Esophagus squamous epithelium (tissue), 5 donors: ENCODE measurements around the gene CFAP65. TPM values are rescaled to one million over a fixed set of nuclear protein-coding genes. Genes with fewer than 3 reads are reported as not detected.

ENCODE experiments used
- DNase-seq: peaks from one replicate; lab custom pipeline; 2025; lab: John Stamatoyannopoulos, UW
- H3K27ac ChIP-seq, 4 donors: fragments of 200-600 bp; sonication (generic); one replicate each; pipeline ENCODE4 v1.5.1; 2016 to 2019; ENCODE audit warnings: mild to moderate bottlenecking in 1 of 4
- H3K27me3 ChIP-seq, 4 donors: fragments of 200-600 bp; sonication (generic); 1 replicate in 3 of 4; 2 replicates in 1 of 4; pipeline versions ENCODE4 v1.5.1 to v1.6.0; 2017 to 2021; ENCODE audit warnings: antibody characterized with exemption in 1 of 4
- H3K36me3 ChIP-seq, 3 donors: fragments of 200-600 bp; sonication (generic); one replicate each; pipeline ENCODE4 v1.5.1; 2016 to 2019
- H3K4me1 ChIP-seq, 3 donors: fragments of 200-600 bp; sonication (generic); one replicate each; pipeline ENCODE4 v1.5.1; 2017 to 2019
- H3K4me3 ChIP-seq, 4 donors: fragments of 200-600 bp; sonication (generic); 1 replicate in 3 of 4; 2 replicates in 1 of 4; pipeline ENCODE4 v1.5.1; 2016 to 2019; ENCODE audit warnings: mild to moderate bottlenecking in 2 of 4, moderate library complexity in 1 of 4
- H3K9me3 ChIP-seq, 3 donors: fragments of 200-600 bp; sonication (generic); one replicate each; pipeline ENCODE4 v1.5.1; 2016 to 2019
- POLR2A ChIP-seq, 4 donors: fragments of 450-650 bp; IDR thresholded peaks; one replicate each; pipeline ENCODE4 v1.6.1; 2017; ENCODE audit warnings: antibody characterized with exemption in 4 of 4, mild to moderate bottlenecking in 4 of 4, moderate library complexity in 3 of 4
- WGBS, 2 donors: methylation state at CpG; one replicate each; pipeline ENCODE4 v1.1.5; 2018; 5-methylcytosine and 5-hydroxymethylcytosine counted together
- intact Hi-C: fragments of 100-400 bp; cut with DNase I; formaldehyde crosslinking; loops from one replicate; pipeline ENCODE4 v1.15.0; 2022
- total RNA-seq, 4 donors: library from RNA; depleted of rRNA; stranded (reverse); fragments of >200 nt; gene quantifications; one replicate each; pipeline ENCODE4 v1.1.0, GENCODE V29; 2016
- TF ChIP-seq, protein P1 (sequence below), 6 experiments: fragments of 450-650 bp in 4 of 6; fragments of 200-600 bp in 2 of 6; sonication (generic) in 2 of 6; IDR thresholded peaks; one replicate each; pipeline ENCODE4 v1.5.1; 2016 to 2019; ENCODE audit warnings: antibody characterized with exemption in 6 of 6, mild to moderate bottlenecking in 4 of 6, moderate library complexity in 4 of 6
- donor health status: DM: yes; HTN: yes; CAD: no.

The CFAP65 gene, protein sequence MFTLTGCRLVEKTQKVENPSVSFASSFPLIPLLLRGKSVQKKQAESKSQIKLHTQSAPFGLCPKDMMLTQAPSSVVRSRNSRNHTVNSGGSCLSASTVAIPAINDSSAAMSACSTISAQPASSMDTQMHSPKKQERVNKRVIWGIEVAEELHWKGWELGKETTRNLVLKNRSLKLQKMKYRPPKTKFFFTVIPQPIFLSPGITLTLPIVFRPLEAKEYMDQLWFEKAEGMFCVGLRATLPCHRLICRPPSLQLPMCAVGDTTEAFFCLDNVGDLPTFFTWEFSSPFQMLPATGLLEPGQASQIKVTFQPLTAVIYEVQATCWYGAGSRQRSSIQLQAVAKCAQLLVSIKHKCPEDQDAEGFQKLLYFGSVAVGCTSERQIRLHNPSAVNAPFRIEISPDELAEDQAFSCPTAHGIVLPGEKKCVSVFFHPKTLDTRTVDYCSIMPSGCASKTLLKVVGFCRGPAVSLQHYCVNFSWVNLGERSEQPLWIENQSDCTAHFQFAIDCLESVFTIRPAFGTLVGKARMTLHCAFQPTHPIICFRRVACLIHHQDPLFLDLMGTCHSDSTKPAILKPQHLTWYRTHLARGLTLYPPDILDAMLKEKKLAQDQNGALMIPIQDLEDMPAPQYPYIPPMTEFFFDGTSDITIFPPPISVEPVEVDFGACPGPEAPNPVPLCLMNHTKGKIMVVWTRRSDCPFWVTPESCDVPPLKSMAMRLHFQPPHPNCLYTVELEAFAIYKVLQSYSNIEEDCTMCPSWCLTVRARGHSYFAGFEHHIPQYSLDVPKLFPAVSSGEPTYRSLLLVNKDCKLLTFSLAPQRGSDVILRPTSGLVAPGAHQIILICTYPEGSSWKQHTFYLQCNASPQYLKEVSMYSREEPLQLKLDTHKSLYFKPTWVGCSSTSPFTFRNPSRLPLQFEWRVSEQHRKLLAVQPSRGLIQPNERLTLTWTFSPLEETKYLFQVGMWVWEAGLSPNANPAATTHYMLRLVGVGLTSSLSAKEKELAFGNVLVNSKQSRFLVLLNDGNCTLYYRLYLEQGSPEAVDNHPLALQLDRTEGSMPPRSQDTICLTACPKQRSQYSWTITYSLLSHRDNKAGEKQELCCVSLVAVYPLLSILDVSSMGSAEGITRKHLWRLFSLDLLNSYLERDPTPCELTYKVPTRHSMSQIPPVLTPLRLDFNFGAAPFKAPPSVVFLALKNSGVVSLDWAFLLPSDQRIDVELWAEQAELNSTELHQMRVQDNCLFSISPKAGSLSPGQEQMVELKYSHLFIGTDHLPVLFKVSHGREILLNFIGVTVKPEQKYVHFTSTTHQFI (N-terminal part only)
- under 1 TPM in 1 of 4 donors, not detected in 3; 0.19 TPM for total RNA-seq

DNA sequence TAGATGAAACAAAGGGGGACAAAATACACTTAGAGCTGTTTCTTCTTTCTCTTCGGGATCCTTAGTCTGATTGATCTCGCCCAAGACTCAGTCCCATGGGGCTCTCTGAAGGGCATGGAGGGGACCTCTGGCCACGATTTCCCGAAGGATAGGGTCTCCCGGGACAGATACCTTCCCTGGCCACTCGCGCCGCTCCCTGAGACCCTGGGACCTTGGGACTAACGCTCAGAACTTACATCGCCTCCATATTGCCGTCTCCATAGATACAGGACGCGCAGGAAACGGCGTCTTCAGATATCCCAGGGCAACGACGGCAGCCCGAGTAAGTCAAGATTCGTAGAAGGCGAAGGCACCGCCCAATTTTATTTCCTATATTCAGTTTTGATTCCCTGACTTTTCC lies at the start of gene CFAP65:
Gene CFAP65 (minus strand): TSS at position 265 of the 400 bp plus-strand sequence. CDS start 2,468 bp downstream, outside the sequence.
- Histone ChIP-seq H3K4me3 (peak within 1 kb of the TSS in 1 of 4 donors; percentile 4), H3K36me3 (no peaks in the 10 kb centered on the region), H3K9me3 (no peaks in the 10 kb centered on the region), H3K27ac (no peak within 1 kb of the TSS), H3K27me3 (peaks cover 0 to 99% (median 10%) of the 10 kb centered on the region in 4 donors), H3K4me1 (peaks cover 0 to 5% (median 0%) of the 10 kb centered on the region in 3 donors)
- WGBS, 2 donors: 2 to 8% methylated on average over 11 to 15 of the region's 21 CpGs
- intact Hi-C loops: no loop called here
- TF ChIP-seq POLR2A (IDR thresholded peaks at IDR 0.05): no peak
- no peak for DNase-seq

DNA sequence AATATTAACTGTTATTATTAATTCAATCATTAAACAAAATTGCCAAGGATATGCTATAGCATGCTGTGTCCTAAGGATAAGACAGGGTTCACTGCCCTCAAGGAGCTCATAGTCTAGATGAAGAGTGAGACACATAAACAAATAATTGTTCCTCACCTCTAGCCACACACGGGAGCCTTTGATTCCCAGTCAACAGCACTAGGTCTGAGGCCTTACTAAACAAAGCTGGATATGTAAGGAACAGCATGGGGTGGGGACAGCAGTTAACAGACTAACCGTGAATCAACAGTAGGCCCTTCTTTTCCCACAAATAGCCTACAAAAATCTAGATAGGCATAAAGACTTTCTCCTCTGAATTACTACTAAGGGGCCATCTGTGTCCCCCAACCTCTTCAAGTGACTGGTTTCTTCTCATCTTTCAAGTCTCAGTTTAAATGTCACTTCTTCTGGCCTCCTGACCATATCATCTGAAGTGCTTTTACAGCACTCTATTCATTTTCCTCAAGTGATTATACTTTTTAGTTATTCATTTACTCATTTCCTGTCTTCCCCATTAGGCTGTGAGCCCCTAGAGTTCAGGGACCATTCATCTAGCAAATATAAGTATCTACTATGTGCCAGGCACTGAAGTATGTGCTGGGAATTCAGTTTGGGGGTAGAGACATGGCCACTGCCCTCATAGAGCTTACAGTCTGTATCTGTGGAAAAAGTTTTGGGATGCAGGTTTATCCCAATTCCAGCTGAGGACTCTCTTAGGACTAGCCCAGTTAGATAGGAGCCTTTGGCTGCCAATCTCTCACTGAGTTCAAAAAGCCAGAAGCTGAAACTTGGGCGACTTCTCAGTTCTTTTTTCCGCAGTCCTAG lies 49.4 kb upstream of the CFAP65 start:
- 76 to 79% methylated on average over 4 of the region's 4 CpGs for WGBS, 2 donors
- Histone ChIP-seq H3K9me3 (no peaks in the 10 kb centered on the region), H3K4me1 (no peaks in the 10 kb centered on the region), H3K27ac (no peak overlapping the region), H3K36me3 (no peaks in the 10 kb centered on the region), H3K4me3 (no peak overlapping the region), H3K27me3 (no peaks in the 10 kb centered on the region)
- DNase-seq: no peak
- intact Hi-C loops: no loop called here
- TF ChIP-seq POLR2A (IDR thresholded peaks at IDR 0.05): no peak
- TF ChIP-seq, protein P1, sequence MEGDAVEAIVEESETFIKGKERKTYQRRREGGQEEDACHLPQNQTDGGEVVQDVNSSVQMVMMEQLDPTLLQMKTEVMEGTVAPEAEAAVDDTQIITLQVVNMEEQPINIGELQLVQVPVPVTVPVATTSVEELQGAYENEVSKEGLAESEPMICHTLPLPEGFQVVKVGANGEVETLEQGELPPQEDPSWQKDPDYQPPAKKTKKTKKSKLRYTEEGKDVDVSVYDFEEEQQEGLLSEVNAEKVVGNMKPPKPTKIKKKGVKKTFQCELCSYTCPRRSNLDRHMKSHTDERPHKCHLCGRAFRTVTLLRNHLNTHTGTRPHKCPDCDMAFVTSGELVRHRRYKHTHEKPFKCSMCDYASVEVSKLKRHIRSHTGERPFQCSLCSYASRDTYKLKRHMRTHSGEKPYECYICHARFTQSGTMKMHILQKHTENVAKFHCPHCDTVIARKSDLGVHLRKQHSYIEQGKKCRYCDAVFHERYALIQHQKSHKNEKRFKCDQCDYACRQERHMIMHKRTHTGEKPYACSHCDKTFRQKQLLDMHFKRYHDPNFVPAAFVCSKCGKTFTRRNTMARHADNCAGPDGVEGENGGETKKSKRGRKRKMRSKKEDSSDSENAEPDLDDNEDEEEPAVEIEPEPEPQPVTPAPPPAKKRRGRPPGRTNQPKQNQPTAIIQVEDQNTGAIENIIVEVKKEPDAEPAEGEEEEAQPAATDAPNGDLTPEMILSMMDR (IDR thresholded peaks at IDR 0.05): no peak

DNA sequence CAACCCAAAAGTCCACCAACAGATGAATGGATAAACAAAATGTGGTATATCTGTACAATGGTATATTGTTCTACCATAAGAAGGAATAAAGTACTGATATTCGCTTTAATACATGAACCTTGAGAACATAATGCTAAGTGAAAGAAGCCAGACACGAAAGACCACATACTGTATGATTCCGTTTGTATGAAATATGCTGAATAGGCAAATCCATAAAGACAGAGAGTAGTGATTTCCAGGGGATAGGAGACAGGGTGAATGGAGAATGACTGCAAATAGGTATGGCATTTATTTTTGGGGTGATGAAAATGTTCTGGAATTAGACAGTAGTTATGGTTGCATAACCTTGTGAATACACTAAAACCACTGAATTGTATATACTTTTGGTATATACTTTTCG lies 48.0 kb upstream of the CFAP65 start:
- intact Hi-C loops: no loop called here
- no peak overlapping the region for H3K4me3 ChIP-seq
- no peak overlapping the region for H3K27ac ChIP-seq
- DNase-seq: no peak
- no peaks in the 10 kb centered on the region for H3K36me3 ChIP-seq
- WGBS, 2 donors: 95% methylated on average over 4 of the region's 4 CpGs
- H3K4me1 ChIP-seq: no peaks in the 10 kb centered on the region
- no peaks in the 10 kb centered on the region for H3K9me3 ChIP-seq
- H3K27me3 ChIP-seq: no peaks in the 10 kb centered on the region
- no peak for TF ChIP-seq POLR2A (IDR thresholded peaks at IDR 0.05)
- TF ChIP-seq, protein P1 (IDR thresholded peaks at IDR 0.05): no peak

DNA sequence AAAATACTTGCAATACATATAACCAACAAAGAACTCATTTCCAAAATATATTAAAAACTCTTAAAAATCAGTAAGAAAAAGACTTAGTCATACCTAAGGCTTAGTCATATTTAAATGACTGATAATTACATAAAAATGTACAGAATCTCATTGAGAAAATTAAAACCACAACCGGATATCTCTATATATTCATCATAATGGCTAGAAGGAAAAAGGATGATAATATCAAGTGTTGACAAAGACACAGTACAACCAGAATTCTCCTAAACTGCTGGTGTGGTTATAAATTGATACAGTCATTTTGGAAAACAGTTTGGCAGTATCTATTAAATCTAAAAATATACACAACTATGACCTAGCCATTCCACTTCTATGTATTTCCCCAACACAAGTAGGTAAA lies 46.5 kb upstream of the CFAP65 start:
- H3K4me1 ChIP-seq: no peaks in the 10 kb centered on the region
- WGBS, 2 donors: 73 to 81% methylated on average over 1 of the region's 1 CpG
- no peak for TF ChIP-seq POLR2A (IDR thresholded peaks at IDR 0.05)
- TF ChIP-seq, protein P1 (IDR thresholded peaks at IDR 0.05): no peak
- H3K4me3 ChIP-seq: no peak overlapping the region
- H3K9me3 ChIP-seq: no peaks in the 10 kb centered on the region
- no peaks in the 10 kb centered on the region for H3K36me3 ChIP-seq
- intact Hi-C loops: no loop called here
- DNase-seq: no peak
- H3K27ac ChIP-seq: no peak overlapping the region
- no peaks in the 10 kb centered on the region for H3K27me3 ChIP-seq
